Stimulated activated CD8-positive, alpha-beta memory T cell treated with anti-CD3 and anti-CD28 coated beads, Interleukin-7, amount 100 ng/mL, for 24 hours (primary cell): Measurements from ENCODE around the gene C19orf81.
A peak's percentile ranks its signal among the peaks of the same experiment; 100 is the strongest.

Experiments used
- DNase-seq: peaks from one replicate; pipeline ENCODE4 v3.0.0-alpha.2; 2020; ENCODE audit warnings: low read depth

Gene C19orf81

DNA sequence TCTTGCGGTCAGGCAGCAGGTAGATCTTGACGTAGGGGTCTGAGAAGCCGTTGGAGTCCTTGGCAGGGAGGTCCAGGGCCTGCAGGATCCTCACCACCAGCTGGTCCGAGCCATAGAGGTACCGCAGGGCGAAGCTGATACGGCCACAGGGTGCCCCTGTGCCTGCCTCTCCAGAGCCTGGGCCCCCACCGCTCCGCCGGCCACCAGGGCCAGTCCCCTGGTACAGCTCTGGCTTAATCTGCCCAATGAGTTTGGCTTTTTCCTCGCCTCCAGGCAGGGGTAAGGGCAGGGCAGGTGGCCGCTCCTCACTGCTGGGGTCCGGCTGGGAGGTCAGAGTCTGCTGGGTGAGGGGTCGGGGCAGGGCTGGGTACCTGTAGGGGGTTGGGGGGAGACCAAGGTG lies 19.4 kb upstream of the C19orf81 start:
- DNase-seq: no peak

DNA sequence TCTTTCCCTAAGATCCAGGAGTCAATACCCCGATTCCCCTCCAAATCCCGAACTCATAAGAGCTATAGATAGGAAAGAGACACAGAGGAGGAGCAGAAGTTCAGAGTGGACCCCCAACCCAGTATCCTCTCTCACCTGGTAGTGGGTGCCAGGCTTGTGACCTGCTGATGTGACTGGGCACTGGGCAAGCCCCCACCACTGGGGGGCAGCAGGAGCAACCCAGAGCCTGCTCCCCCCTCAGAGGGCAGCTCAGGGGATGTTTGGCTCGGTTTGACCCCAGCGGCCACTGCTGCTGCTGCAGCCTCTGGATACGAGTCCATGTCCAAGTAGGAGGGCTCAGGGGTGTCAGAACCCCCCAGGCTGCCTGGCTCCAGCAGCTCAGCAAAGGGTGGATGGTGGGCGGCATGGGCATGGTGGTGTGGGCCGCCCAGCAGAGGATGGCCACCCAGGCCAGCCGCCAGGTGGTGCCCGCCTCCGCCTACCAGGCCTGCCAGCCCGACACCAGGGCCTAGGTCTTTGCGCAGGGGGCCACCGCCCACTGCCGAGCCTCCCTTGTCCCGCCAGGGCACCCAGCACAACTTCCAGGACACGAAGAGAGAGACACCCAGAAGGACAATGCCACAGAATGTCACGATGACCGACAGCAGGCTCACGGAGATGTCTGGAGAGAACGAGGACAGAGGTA lies 17.0 kb upstream of the C19orf81 start:
- no peak for DNase-seq

DNA sequence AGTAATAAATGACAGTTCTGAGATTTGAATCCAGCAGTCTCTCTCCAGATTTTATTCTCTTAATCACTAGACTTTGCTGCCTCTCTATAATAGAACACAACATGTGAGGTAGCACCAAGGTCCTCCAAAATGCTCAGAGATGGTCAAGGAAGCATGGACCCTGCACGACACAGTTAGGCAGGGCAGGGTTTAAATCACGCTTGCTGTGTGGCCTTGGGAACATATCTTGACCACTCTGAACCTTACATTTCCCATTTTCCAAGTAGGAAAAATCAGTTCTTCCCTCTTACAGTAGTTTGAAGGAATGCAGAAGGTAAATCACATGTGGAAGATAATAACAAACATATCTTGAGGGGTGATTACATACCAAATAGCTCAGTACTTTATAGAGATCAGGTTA lies 15.9 kb upstream of the C19orf81 start:
- DNase-seq: no peak

DNA sequence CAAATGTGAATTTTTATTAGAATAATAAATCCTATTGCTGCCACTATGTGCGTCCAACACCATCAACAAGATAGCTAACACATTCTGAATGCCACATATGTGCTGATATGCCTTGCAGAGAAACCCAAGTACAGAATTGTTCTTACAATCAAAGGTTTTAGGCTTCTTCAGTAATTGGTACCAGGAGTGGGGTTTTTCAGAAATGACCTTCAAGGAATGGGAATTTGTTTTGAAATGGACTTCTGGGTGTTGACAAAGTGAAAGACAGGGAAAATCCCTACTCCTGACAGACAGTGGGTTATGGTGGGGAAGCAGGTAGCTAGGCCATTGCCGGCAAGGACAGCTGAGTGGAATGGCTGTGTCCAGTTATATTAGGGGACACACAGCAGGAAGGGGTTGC lies 15.3 kb upstream of the C19orf81 start:
- DNase-seq: no peak

DNA sequence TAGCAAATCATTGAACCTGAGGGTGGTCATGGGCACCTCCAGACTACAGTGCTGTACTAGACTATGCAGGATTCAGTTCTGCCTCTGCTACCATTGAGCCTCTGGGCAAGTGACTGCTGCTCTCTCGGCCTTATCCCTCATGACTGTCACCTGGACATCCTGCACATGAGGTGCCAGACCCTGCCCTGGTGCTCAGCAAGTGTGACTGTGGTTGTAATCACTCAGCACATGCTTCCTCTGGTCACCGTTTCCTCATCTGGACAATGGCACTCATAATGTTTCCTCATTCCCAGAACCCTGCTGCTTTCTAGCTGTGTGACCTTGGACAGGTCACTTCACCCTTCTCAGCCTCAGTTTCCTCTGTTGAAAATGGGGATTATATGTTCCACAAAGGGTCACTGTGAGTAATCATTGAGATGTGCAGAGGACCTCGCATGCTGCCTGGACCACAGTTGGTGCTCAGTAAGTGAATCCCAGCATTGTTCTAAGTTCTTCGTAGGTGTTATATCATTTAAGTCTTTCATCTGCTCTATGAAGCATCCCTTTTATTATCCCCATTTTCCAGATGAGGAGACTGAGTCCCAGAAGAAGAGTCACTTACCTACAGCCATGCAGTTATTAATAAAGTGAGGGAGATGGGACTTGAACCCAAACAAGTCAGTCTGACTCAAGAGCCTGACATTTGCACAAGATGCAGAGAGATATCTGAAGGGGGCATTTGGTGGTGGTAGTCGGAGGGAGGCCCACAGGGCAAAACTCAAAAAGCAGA lies 12.7 kb upstream of the C19orf81 start:
- DNase-seq: no peak

DNA sequence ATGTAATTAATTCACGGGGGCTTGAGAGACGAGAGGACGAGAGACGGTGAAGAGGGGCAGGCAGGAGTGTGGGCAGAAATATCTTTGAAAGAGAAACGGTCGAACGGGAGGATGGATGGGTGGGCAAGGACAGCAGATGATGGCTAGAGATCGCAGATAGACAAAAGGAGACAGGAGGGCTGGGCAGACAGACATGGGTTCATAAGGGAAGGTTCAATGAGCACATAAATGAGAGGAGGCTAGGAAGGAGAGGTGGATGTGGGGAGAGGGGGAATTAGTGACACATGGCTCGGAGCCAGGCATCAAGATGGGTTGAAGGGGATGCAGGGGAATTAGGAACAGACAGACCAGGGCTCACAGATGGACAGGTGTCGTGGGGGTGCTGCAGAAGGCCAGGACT lies 10.6 kb upstream of the C19orf81 start:
- no peak for DNase-seq

DNA sequence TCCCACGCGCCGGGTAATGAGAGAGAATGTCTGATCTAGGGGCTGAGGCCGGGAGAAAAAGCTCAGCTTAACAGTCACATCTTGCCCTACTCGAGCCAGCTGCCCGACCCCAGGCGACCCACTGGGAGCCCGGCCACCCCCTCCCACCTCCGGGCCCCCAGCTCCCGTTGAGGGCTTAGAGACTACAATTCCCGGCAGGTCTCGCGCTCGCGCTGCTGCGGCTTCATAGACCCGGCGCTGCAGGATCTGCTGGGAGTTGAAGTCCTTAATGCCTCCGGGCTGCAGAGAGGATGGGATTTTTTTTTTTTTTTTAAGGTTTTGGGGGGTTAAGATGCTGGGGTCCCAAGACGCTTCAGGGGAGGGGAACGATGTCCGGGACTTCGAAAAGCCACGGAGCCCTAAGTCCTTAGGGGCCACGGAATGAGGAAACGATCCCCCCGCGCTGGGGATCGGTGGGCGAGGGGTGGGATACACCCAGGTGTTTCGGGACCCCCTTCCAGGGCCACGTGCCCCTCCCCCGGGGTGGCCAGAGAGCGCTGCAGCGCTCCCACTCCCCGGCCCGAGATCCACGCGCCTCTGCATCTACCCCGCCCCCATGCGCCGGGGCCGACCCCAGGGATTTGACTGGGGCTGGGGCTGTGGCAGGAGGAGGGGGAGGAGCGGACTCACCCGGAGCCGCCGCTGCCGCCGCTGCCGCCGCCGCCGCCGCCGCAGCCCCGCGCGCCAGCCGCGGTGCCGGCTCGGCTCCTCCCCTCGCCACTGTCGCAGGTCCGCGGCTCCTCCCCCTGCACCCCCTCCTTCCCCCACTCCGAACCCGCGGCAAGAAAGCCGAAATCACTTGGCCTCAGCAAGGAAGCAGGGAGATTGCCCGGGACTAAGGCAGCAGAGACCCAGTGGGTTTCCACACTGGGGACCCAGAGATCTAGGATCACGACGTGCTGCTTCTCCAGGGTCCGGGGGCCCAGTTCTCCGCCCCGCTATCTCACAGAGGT lies 9.8 kb upstream of the C19orf81 start, which contains the start of gene SYT3:
Gene SYT3, minus strand, starts transcription at position 761 of the 992 bp plus-strand sequence. CDS start 2,470 bp downstream, outside the sequence.
- DNase-seq: peak; percentile 14

DNA sequence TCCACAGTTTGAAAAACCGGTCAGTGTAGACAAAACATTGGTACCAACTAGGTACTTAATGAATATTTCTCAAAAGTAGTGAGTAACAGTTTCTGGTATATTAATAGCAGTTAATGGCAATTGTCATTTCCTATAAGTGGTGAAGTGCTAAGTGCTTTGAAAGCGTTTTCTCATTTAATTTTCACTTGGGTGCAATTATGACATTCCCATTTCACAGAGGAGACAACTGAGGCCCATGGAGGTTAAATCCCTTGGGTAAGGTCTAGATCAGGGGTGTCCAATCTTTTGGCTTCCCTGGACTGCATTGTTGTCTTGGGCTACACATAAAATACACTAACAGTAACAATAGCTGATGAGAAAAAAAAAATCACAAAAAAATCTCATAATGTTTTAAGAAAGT lies 8.9 kb upstream of the C19orf81 start:
- DNase-seq: no peak

DNA sequence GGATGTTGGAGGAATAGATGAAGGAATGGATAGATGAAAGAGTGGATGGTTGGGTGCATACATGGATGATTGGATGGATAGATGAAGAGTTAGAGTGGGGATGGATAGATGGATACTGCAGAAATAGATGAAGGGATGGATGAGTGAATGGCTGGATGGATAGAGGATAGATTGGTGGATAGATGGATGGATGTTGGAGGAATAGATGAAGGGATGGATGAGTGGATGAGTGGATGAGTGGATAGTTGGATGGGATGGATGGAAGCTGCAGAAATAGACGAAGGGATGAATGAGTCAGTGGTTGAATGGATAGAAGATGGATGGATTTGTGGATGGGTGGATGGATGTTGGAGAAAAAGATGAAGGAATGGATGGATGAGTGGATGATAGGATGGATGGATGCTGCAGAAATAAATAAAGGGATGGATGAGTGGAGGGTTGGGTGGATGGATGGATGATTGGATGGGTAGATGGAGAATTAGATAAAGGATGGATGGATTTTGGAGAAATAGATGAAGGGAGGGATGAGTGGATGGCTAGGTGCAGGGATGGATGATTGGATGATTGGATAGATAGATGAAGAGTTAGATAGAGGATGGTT lies 4.8 kb upstream of the C19orf81 start:
- no peak for DNase-seq

DNA sequence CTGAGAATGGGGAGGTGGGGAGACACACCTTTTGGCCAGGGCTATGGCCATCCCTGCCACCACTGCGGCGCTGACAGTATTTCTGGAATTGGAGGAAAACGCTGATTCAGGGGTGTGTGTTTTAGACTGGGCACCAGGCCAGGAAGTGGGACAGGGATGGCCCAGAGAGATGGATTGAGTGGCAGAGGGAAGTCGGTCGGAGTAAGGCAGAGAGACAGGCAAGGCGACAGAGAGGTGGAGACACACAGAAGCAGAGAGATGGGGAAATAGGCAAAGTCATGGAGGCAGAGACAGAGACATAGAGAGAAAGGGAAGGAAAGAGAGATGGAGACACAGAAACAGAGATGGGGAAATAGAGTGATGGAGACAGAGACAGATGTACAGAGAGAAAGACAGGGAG lies 4.1 kb upstream of the C19orf81 start:
- no peak for DNase-seq

DNA sequence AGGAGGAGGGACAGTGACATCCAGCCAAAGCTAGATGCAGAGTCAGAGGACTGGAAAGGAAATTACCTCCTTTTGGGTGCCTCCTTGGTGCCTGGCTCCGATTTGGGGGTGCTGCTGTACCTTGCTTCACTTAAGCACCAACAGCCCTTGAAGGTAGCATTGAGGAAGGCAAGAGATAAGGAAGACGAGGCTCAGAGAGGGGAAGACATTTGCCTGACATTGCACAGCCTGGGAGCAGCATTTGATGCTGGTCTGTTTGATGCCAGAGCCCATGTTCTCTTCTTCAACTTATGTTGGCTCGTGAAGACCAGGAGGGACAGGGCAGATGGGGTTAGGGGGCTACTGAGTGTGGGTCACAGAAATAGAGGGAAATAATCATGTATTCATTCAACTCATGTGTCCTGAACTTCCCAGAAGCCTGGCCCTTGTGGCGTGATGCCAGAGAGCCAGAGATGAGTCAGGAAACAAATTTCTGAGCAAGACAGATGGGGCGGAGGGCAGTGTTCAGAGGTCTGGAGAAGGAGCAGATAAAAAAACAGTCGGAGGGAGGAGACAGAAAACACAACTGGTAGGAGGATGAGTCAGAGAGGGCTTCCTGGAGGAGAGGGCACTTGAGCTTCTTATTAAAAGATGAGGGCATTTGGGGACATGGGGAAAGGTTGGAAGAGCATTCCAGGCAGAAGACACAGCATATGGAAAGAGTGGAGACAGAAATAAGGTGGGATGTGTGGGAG lies 3.0 kb upstream of the C19orf81 start:
- no peak for DNase-seq

DNA sequence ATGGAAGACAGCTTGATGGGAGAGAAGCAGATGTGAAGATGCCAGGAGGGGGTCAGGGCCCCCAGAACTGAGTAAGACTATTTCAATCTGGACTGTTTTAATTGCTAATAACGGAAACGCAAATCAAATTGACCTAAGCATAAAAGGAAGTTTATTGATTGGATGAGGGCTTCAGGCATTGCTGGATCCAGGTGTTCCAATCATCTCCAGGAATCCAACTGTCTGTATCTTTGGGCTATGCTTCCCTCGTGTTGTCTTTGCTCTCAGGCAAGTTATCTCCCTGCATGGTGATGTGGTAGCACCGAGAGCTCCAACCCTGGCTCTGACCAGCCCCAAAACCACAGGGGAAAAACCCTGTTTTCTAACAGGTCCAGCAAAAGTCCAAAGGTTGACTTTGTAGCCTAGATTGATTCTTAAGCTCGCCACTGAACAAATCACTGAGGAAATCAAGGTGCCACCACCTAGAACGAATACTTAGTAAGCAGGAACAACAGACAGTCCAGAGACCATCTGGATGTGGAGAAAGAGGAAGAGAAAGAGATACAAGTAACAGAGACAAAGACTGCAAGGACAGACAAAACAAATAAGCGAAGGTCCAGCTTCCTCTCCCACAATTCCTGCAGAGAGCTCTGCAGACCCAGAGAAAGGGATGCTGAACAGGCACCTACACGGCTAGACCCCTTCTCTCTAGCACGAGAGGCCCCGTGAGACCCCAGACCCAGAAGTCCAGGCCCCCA lies 1.2 kb upstream of the C19orf81 start:
- DNase-seq: no peak

DNA sequence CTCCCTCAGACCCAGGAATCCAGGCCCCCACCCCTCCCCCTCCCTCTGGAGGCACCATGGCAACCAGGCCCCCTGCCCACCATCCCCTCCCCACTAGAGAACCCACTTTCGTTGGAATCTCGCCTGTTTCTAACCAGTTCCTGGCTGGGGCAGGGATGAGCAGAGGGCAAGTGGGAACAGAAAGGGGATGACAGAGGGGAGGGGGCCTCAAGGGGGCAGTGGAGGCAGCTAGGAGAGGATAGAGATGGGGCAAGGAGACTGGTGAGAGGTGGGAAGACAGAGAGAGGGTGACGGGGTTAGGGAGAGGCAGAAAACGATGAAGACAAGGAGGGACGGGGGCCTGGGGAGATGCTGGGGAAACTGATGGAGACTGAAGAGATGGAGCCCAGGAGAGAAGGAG lies 586 bp upstream of the C19orf81 start:
- DNase-seq: no peak

DNA sequence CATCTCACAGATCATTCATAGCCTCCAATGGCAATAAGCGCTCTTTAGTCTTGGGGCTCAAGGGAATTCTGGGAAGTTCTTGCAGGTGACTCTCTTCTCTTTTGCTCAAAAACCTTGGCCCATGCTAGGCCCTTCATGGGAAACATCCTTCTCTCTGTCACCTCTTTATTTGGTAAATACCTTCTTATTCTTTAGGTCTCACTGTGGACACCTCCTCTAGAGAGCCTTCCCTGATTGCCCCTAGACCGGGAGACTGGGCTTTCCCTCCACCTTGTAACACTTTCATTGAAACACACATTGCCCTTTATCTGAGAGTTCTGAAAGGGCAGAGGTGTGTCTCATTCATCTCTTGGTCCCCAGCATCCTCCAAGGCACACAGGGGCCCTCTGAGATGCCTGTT lies 1.9 kb downstream of the C19orf81 start:
- no peak for DNase-seq

DNA sequence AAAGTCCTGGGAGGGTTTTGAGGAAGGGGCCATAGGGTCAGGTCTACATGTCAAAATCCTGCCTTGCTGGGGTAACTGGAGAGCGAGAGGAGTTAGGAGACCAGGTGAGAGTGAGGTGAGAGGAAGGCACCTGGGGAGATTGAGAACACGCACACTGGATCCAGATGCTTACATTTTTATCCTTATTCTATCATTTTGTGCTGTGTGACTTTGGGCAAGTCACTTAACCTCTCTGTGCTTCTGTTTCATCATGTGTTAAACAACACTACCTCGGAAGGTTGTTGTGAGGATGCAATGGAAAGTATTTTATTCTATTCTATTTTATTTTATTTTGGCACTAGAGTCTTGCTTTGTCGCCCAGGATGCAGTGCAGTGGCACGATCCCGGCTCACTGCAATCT lies 3.5 kb downstream of the C19orf81 start:
- DNase-seq: no peak

DNA sequence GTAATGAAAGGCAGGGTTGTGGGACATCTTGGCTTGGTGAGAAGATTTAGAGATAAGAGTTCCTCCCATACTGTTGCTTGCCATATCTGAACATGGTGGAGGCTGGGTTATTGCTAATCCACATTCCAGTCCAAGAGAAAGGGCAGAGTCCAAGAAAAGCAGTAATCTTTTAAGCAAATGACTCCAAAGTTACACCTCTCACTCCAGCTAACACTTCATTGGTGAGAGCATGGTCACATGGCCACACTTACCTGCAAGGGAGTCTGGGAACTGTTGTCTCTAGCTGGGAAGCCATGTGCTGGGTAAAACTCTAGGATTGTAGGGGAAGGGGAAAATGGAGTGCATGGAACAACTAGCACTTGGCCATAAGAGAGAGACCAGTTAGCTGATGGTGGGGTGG lies 5.6 kb downstream of the C19orf81 start:
- no peak for DNase-seq

DNA sequence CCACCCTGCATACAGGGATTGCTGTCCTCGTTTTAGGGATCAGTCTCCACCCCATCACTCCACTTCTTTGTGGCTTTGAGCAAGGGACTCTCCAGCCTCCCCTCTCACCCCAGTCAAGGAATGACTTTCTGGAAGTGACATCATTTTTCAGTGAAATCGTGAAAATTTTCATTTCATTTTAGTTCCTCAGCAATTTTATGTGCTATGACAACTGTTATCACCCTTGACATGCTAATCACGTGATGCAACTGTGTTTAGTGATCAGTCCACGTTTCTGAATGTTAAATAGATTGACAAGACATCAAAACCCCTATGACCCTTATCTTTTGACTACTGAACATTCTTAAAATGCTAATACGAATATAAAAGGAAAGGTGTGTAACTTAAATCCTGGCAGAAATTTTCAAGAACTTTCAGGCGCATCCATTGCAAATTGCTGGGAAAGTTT lies 8.0 kb downstream of the C19orf81 start:
- DNase-seq: no peak

DNA sequence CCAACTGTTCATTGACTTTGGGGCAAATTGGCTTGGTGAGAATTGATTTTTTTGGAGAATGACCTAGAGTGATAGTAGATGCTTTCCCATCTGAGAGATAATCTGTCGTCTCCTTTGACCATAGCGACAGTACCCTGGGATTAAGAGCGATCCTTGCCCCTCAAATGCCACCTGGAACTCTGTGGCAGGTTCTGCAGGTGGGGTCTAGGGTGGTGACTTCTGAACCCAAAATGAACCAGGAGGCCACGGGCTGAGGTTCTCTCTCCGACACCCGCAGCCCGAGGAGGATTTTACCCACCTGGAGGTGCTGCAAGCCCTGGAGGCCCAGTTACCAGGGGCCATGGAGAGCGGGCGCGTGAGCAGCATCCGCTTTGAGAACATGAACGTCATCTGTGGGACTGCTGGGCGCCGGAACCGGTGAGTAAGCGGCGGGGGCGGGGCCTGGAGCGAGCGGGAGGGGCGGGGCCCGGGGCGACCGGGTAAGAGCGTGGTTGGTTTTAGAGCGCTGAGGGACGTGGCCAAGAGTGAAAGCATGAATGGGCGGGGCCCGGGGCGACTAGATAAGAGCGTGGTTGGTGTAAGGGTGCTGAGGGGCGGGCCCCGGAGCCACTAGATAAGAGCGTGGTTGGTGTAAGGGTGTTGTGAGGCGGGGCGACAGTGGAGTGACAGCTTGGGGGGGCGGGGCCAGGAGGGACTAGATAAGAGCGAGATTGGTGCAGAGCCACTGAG lies 8.6 kb downstream of the C19orf81 start:
- peak; percentile 80 for DNase-seq

DNA sequence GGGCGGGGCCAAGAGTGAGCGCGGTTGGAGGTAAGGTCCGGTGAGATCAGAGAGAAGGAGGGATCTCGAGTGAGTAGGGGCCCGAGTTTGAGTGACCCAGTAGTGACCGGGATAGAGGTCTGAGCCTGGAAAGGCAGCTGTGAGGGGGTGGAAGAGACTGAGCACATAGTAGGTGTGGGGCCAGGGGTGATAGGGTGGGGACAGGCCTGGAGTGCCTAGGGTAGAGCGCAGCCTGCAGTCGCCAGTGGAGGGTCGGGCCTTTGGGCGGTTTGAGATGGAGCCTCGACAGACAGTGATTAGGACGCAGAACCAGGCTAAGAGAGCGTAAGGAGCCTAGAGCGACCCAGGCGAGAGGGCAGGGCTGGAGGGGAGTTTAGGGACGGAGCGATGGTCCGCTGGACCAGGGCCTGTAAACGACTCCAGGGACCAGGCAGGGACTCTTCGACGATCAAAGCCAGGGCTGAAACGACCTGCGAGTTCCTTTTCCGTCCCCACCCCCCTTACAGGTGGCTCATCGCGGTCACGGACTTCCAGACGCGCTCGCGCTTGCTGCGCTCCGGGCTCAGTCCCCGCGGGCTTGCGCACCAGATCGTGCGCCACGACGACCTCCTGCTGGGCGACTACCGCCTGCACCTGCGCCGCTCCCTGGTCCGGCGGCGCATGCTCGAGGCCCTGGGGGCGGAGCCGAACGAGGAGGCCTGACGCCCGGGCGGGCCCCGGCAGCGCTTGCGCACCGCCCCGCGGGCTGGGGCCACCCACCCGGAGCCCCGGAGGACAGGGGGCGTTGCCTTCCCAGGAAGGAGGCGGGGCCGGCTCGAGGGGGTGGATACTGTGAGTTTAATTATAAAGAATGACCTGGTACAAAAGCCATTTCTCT lies 9.4 kb downstream of the C19orf81 start:
- peak; percentile 34 for DNase-seq
